Hippocampal formation (tissue), 2 donors: ENCODE results near the gene TACR2.

ENCODE experiments used
- DNase-seq, 2 donors: peaks; one replicate each; lab custom pipeline; 2025; lab: John Stamatoyannopoulos, UW

Gene TACR2

DNA sequence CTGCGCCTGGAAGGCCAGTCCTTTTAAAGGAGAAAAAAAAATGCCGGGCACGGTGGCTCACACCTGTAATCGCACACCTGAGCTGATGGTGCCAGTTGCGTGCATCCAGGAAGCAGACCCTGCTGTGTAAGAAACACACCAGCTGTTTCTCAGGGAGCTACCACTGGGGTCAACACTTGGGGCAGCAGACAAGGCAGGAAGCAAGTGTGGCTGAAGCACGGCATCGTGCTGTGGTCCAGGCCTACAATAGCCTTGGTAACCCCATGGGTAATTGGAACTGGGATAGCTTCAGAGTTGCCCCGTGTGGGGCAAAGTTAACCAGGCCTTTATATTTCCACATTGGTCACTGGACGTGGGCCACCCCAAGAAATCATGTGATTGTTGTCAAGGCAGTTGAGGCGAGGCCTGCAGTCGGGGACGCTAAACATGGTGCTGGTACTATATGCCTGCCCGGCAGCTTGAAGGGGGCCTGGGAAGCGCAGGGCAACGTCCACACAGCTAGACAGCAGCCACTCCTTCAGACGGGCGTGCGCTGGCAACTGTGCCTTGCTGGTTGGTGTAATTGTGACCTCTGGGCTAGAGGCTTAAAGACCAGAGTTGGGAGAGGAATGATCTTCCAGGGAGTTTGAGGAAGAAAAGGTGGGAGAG is 2.5 kb upstream of the TACR2 start:
- DNase-seq: no peak

DNA sequence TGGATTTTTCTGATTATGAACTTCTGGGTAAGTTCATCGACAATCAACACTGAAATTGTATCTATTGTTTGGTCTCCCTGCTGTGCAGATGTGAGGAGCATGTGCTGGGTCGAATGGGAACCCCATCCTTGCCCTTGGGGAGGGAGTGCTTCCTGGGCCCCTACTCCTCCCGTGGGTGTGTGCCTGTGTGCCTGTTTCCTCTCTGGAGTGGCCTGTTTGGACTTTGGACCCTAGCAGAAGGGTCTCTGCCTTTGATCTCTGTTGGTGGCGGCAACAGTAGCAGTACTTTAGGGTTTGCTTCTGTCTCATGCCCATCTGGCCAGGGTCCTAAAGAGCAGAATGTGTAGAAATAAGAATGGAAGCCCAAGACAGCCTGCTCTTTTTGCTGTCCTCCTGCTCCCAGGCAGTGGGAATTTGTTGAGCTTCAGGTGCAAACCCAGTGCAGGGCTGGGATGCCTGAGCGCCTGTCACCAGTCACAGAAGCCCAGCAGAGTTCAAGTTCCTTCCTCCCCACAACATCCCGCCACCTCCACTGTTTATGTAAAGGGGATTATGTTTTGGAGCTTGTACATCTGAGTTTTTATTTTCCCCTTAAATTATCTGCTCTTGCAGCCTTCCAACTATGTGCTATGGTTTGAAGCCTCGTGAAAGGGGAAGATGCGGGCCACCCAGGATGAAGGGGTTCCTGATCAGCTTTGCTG is 1.5 kb upstream of the TACR2 start:
- no peak for DNase-seq

DNA sequence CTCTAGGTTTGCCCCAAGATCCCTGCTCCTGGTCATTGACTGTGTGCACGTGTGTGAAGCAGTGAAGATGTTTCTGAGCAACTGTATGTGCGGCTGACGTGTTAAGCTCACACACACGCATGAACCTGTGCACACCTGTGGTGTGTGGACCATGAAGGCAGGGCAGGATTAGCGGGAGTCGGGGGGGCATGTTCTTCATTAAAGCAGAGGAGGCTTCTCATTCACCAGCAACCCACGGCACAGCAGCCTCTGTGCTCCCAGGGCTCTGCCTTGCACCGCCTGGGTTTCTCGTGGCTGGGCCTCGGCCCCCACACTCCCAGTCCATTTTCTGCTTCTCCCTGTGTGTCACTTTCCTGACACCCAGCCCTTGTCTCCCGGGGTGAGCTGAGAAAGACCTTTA is 824 bp upstream of the TACR2 start:
- no peak for DNase-seq

DNA sequence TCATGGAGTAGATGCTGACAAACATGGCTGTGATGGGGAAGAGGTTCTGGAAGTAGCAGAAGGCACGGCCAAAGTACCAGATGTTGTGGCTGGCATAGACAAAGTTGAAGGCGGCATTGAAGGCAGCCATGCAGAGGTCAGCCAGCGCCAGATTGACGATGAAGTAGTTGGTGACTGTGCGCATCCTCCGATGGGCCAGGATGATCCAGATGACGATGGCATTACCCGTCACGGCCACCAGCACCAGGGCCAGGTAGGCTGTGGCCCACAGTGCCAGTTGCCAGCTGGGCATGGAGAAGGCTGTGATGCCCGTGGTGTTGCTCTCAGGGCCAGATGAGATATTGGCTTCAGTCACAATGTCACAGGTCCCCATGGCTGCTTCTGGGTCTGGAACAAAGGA is 767 bp downstream of the TACR2 start:
- no peak for DNase-seq

DNA sequence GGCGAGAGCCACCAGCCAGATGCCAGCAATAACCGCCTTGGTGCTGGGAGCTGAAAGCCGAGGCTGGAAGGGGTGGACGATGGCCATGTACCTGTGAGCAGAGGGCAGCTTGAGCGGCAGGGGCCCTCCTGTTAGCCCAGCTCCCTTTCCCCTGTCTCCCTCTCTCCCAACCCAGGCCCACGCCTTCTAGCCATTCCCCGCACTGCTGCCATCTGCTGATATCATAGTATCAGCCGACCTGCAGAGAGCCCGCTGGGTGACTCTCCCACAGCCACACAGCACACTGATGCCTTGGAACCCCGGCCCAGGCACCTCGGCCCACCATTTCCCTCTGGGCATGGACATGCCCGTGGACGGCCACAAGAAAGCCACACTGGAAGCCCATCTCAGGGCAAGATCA is 1.7 kb downstream of the TACR2 start:
- DNase-seq: no peak

DNA sequence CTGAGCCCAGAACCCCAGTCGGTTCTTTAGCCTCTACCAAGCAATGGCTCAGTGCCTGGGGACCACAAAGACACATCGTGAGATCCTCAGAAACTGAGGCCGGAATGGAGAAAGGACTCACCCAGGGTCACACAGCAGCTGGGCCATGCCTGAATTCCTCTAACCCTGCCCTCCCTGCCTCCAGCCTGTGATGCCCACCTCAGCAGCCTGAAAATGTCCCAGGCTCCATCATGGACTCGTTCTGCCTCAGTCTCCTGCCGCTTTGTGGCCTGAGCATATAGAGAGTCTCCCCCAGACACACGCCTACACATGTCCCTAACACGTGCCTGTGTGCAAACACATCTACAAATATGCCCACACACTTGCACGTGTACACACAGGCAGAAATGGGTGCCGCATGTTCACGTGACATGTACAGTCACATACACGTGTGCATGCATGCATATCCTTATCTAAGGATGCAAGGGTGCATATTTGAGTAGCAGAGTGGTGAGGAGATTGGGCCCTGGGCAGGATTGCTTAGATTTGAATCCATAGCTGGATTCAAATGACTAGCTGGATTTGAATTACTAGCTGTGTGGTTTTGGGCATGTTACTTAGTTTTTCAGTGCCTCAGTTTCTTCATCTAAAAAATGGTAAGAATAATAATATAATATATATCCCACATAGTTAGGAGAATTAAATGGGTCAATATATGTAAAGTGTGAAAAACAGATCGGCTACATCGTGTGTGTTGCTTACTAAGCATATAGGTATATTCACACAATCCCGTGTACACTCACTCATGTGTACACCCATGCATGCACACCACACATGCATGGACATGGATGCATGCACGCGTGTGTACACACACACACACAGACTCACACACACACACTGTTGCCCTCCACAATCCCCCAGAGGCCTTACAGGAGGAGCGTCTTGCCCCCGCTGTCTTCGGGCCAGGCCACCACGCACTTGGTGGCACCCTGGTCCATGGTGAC is 2.4 kb downstream of the TACR2 start:
- DNase-seq: no peak

DNA sequence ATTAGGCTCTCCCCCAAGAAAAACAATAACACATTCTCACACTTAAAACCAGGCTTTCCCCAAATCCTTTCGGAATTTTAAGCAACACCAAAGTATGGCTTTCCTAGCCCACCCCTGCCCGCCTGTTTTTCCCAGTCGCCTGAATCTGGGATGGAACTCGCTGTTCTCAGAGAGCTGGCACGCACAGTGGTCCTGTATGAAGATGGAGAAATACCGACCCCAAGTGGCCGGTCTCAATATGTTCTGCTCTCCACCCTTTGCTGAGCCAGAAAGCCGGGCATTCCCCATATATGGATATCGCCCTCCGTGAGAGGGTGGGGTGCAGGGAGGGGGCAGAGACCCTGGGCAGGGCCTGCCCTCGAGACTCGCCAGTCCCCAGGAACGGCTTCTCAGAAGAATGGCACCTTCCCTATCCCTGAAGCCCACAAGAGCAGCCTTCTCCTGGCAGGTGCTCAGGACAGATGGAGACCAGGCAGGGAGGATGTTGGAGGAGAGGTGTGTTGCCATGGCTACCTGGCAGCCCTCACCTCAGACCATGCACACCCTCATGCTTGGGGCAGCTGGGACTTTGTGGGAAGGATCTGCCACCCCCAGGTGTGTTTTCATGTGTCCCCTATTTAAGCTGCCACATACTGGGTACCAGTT is 3.4 kb downstream of the TACR2 start:
- peak; percentile 18 to 68 for DNase-seq

DNA sequence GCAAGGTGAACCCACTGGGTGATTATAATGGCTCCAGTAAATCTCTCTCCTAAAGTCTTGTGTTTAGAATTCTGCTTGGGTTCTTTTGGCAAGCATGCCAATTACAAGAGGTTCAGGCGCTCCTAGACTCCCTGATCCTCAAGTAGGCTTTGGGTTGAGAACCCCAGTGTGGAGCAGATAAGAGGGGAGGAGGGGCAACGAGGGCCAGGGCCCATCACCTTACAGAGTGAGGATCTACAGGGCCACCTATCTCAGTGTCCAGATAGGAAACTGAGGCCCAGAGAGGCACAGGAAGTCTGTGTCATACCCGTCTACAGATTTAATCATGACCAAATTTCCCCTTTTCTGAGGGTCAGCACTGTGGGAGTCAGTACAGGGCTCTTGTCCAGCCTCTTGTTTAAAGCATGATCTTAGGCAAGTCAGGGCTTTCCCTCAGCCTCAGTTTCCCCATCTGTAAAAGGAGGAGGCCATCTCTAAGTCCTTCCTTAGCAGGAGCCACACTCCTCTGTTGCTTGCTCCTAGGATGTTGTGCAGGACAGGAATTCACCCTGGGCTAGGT is 4.4 kb downstream of the TACR2 start:
- DNase-seq: no peak

DNA sequence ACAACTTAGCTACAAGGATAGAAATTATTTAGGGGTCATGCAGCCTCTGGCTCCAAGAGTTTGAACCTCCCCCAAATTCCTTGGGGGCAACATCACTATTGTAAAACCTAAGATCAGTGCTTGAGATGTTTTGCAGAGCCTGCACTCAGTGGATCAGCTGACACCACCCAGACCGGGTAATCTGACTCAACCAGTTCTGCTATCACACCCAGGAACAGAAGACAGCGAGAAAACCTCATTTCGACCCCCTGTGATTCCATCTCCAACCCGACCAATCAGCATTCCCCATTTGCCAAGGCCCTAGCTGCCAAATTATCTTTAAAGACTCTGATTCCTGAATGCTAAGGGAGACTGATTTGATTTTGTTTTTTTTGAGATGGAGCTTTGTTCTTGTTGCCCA is 5.2 kb downstream of the TACR2 start:
- DNase-seq: no peak

DNA sequence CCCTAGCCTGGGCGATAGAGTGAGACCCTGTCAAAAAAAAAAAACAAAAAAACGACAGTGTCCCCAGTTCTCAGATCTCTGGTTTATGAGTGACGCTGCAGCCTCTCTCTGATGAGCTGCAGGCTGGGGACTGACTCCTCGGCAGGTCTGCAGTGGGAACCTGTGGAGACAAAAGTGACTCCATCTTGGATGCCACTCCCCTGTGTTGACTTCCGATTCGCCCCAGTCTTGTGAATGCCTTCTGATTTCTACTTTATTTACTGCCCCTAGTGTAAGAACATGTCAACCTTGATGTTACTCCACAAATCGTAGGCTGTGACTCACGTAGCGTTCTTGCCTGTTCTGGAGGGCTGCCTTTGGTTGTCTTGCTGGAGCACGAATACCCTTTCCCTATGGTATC is 6.2 kb downstream of the TACR2 start:
- no peak for DNase-seq

DNA sequence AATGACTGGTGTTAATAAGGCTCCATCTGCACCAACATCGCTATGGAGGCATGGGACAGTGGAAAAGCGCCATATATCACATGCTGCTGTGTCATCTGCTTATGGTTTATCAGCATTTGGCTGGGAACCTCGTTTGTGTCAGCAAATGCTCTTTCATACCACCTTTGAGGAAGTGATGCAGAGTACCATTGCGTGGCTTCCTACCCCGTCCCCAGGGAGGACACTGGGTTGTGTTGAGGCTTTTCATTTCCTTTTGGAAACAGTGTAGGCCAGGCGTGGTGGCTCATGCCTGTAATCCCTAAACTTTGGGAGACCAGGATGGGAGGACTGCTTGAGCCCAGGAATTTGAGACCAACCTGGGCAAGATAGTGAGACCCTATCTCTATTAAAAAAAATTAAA is 6.8 kb downstream of the TACR2 start:
- no peak for DNase-seq

DNA sequence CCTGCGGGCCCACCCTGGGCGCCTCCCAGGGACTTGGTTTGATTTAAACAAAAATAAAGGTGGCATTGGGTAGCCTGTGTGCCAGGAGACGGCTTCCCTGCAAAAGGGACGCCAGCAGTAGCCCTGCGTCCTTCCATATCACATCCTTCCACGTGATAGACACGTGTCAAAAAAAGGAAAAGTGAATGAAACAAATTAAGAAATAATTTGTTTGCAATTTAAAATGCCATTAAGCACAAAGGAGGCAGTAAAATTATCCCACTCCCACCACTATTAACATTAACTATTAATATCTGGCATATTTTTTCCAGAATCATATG is 7.6 kb downstream of the TACR2 start:
- no peak for DNase-seq

DNA sequence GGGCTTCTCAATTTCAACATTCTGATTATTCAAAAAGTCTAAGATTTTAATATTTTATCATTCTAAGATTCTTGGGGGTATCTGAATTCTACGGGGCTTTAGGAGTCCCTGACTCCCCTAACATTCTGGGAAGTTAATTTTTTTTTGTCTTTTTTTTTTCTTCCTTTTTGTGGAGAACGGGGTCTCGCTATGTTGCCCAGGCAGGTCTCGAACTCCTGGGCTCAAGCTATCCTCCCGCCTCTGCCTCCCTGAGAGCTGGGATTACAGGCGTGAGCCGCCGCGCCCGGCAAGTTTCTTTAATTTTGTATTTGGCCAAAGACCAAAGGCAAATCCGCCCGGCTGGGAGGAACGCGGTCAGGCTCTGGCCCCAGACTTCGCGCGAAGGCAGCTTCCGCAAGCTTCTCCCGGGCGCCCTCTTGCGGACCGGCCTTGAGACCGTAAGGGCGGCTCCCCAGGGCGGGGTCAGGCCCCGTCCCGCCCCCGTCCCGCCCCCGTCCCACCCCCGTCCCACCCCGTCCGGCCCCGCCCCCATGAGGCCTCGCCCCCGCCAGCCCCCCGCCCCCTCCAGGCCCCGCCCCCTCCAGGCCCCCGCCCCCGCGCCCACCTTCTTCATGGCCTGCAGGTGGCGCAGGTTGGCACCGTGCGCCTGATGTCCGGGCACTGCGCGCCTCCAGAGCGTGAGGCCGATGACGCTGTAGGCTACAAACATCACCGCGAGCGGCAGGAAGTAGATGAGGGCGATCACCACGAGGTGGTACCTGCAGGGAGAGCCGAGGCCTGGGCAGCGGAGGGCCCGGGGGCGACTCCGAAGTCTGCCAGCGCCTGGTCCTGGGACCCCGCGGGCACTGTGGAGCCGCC is 8.2 kb downstream of the TACR2 start:
- DNase-seq: peak; percentile 61 to 78

DNA sequence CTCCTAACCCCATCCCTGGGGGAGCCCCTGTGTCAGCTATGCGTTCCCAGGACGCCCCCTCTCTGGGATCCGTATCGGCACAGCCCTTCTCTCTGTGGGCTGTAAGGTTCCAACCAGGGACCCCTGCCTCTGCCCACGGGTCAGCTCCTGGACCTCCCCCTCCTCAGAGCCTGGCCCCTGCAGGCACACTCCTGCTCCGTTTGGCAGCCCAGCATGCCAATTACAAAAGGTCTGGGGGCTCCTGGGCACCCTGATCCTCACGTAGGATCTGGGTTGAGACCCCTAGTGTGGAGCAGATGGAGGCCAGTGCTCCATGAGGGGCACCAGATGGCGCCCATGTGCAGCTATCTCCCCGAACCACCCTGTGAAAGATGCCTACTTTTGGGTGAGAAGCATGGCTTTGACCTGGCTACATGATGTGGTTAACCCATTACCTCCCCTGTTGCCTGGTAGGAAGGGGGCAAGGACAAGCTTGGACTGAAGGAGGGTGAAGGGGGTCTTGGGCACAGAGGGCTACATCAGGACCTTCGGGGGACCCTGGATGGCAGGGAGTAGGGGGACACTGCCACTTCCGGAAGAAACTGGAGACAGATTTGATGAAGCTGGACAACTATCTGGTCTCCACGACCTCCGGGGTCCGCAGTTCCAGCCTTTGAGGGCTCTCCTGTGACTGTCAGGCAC is 9.0 kb downstream of the TACR2 start:
- no peak for DNase-seq

DNA sequence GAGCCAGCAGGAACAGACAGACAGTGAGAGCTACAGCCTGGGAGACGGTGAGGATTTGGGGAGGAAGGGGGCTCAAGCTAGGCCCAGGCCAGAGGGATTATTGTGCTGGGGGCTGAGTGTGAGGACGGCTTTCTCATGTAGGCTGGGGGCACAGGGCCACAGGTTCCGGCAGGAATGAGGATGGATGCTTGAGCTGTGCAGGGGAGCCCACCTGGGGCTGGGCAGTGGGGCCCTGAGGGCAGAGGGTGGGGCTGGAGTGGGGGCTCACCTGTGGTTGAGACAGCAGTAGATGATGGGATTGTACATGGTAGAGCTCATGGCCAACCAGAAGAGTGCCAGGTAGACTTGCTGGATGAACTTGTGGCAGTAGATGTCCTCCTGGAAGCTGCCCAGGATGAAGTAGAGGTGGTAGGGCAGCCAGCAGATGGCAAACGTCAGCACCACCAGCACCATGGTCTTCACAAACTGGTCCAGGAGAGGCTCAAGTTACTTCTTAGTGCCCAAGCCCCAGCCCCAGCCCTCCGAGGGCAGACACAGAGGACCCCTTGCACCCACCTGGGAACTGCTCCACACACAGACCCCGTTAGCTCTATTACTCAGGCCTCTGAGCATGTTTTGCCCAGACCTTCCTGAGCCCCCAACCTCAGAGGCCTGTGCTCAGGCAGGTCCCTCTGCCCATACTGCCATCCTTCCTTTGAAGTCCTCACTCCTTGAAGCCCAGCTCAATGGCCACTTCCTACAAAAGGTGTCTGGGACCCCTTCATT is 9.7 kb downstream of the TACR2 start:
- no peak for DNase-seq

DNA sequence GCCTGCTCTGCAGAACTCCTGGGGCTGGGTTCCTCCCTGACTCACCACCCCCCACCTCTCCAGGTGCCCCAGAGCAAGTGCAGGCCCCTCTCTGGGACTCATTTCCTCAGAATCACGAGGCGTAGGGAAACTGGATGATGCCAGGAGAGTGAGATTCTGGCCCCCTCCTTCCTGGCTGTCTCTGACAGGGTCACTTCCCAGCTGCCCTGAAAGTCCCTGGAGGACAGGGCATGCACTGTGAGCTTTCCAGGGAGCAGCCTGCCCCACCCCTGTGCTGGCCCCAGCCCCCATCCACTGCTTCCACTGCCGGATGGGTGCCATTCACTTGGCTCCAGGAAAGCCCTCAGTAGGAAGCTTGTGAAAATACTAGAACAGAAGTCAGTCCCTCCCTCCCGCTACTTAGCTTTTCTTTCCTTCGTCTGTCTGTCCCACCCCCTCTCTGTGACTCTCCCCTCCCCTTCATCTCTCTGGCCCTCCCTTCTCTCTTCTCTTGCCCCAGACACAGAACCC is 10.4 kb downstream of the TACR2 start:
- no peak for DNase-seq

DNA sequence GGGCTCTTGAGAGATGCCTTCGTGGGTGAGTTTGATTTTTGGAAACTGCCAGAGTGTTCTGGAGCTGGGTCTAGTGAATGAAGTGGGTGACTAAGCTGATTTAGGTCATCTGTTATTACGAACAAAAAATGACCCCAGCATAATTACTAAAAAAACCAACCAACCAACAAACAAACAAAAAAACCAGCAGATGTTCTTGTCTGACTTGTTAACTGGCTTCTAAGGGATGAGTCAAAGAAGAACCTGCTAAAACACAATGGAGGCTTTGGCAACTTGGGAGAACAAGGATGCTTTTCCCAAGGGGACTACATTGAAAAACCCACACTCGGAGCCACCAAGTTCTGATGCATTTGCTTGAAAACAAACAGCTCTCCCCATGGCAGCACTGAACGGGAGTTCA is 11.5 kb downstream of the TACR2 start:
- DNase-seq: no peak

DNA sequence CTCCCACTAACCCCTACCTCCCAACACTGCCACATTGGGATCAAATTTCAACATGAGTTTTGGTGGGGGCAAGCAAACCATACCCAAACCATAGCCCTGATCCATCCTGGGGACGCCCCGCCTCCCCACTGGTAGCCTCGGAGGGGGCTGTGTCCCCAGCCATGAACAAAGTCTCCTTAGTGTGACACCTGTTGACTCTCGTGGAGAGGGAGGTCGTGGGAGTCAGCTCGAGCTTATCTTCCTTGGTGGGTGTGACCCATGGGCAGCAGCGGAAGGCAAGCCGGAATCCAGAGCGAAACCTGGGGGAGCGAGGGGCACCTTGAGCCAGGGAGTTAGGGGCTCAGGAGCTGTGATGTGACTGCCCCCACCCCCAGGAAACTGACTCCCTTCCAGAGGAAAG is 11.9 kb downstream of the TACR2 start:
- no peak for DNase-seq

DNA sequence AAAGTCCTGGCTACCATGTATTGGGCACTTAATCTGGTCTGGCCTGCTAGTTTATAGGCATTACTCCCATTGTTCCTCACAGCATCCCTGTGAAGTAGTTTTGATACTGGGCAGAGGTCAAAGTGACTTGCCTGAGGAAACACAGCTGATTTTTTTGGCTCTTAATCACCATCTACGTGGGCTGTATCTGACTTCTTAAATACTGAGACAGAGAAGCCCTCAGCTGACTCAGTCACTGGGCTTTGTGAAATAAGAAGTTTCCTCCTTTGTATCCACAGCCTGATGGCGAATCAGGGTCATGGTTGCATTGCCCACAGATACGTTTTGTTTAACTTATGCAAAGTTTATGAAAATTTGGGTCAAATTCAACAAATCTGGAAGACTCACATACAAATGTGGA is 13.2 kb downstream of the TACR2 start:
- no peak for DNase-seq

DNA sequence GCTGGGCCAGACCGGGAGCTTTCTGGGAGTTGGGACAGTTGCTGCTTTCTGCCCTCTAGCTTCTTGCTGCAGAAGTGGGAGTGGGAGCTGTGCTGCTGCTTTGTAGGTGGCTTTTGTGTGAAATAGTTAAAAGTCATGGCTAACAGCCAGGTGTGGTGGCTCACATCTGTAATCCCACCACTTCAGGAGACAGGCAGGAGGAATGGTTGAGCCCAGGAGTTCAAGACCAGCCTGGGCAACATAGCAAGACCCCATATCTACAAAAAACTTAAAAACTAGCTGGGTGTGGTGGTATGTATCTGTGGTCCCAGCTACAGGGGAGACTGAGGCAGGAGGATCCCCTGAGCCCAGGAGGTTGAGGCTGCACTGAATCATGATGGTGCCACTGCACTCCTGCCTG is 13.7 kb downstream of the TACR2 start:
- no peak for DNase-seq
